Endodermal cell (in vitro differentiated cells): ENCODE measurements around the gene CFAP57. TPM values are rescaled to one million over a fixed set of nuclear protein-coding genes. Genes with fewer than 3 reads are reported as not detected.

ENCODE experiments used
- DNase-seq: peaks from one replicate; pipeline ENCODE4 v3.0.0-alpha.2; 2017
- H3K27ac ChIP-seq: 2 replicates; pipeline ENCODE4 v1.5.1; 2013; ENCODE audit warnings: mild to moderate bottlenecking, low read depth, low read length, moderate library complexity
- H3K27me3 ChIP-seq: 2 replicates; pipeline ENCODE4 v1.6.1; 2013; ENCODE audit warnings: mild to moderate bottlenecking, low read length, moderate library complexity; ENCODE audit not compliant: insufficient read depth, control insufficient read depth, poor library complexity, severe bottlenecking
- H3K36me3 ChIP-seq: 2 replicates; pipeline ENCODE4 v1.7.0; 2013; ENCODE audit warnings: mild to moderate bottlenecking, low read length, moderate library complexity; ENCODE audit not compliant: control insufficient read depth, insufficient read depth
- H3K4me1 ChIP-seq: one replicate; pipeline ENCODE4 v1.7.0; 2013; ENCODE audit warnings: low read length; ENCODE audit not compliant: control insufficient read depth, insufficient read depth
- H3K4me3 ChIP-seq: 2 replicates; pipeline ENCODE4 v1.5.1; 2013; ENCODE audit warnings: mild to moderate bottlenecking, low read length, moderate library complexity
- H3K9ac ChIP-seq: 2 replicates; pipeline ENCODE4 v1.6.1; 2013; ENCODE audit warnings: mild to moderate bottlenecking, low read length, moderate library complexity; ENCODE audit not compliant: poor library complexity, severe bottlenecking; ENCODE audit errors: extremely low read depth
- H3K9me3 ChIP-seq: 2 replicates; pipeline ENCODE4 v1.6.1; 2013; ENCODE audit warnings: mild to moderate bottlenecking, low read length, moderate library complexity; ENCODE audit not compliant: control insufficient read depth
- H3K27ac Mint-ChIP-seq: 2 replicates; pipeline ENCODE4 v1.8.0; 2020; ENCODE audit warnings: mixed read lengths
- H3K27me3 Mint-ChIP-seq: 2 replicates; pipeline ENCODE4 v1.8.0; 2021; ENCODE audit warnings: mild to moderate bottlenecking, mixed read lengths; ENCODE audit not compliant: insufficient read depth
- H3K36me3 Mint-ChIP-seq: 2 replicates; pipeline ENCODE4 v1.8.0; 2020; ENCODE audit warnings: low read depth, mixed read lengths
- H3K4me1 Mint-ChIP-seq: 2 replicates; pipeline ENCODE4 v1.8.0; 2020; ENCODE audit warnings: mixed read lengths
- H3K4me3 Mint-ChIP-seq: 2 replicates; pipeline ENCODE4 v1.8.0; 2020; ENCODE audit warnings: mild to moderate bottlenecking, moderate library complexity, mixed read lengths
- H3K9me3 Mint-ChIP-seq: 2 replicates; pipeline ENCODE4 v1.8.0; 2020; ENCODE audit warnings: mild to moderate bottlenecking, mixed read lengths
- CTCF ChIP-seq: fragments of 200-600 bp; sonication (generic); conservative IDR thresholded peaks from 2 replicates; pipeline ENCODE4 v1.5.0; 2021; ENCODE audit warnings: antibody characterized with exemption, mild to moderate bottlenecking
- WGBS, 2 experiments: methylation state at CpG; one replicate each; pipeline versions ENCODE4 v1.1.5 to v1.1.7; 2013; ENCODE audit warnings: missing lambda C conversion rate in 2 of 2, mixed read lengths in 1 of 2; ENCODE audit not compliant: insufficient coverage in 1 of 2, insufficient read length in 1 of 2; 5-methylcytosine and 5-hydroxymethylcytosine counted together
- total RNA-seq, 2 donors: library from RNA; stranded (reverse); fragmentation: NEBNext Ultra II Directional in 1 of 2; extraction: Animal tissue kit (Norgen Biotek cat#: 25700) in 1 of 2; gene quantifications; 2 replicates in 1 of 2; 3 replicates in 1 of 2; pipeline ENCODE4 v1.2.1, GENCODE V29; 2021

The CFAP57 gene
- total RNA-seq, 2 donors from 2014 or later, result 0.82 to 0.90 TPM

- Mint-ChIP-seq H3K27ac (no peak overlapping the region), H3K36me3 (peaks cover 50% of the 10 kb centered on the region), H3K4me1 (peaks cover 9% of the 10 kb centered on the region), H3K27me3 (no peaks in the 10 kb centered on the region), H3K4me3 (no peak overlapping the region), H3K9me3 (peaks cover 51% of the 10 kb centered on the region)
- no peaks in the 10 kb centered on the region for H3K36me3 ChIP-seq
- WGBS, 2 experiments, result 87 to 92% methylated on average over 4 to 5 of the region's 5 CpGs
- no peak overlapping the region for H3K4me3 ChIP-seq
- peaks cover 46% of the 10 kb centered on the region for H3K9me3 ChIP-seq
- TF ChIP-seq CTCF, result no peak
- H3K4me1 ChIP-seq, result no peaks in the 10 kb centered on the region
- H3K27me3 ChIP-seq, result no peaks in the 10 kb centered on the region
- no peak overlapping the region for H3K27ac ChIP-seq
- no peak overlapping the region for H3K9ac ChIP-seq
- DNase-seq, result no peak
Observed at GRCh38 chr1:43129426-43129825, 42.7 kb upstream of the CFAP57 start.

- no peaks in the 10 kb centered on the region for H3K27me3 Mint-ChIP-seq
- WGBS, 2 experiments, result 74% methylated on average over 1 of the region's 1 CpG; no CpG with 5 or more reads in 1 of the 2 experiments
- no peak for TF ChIP-seq CTCF
- Histone ChIP-seq H3K9ac (no peak overlapping the region), H3K27me3 (no peaks in the 10 kb centered on the region), H3K36me3 (no peaks in the 10 kb centered on the region), H3K4me1 (no peaks in the 10 kb centered on the region), H3K9me3 (peaks cover 49% of the 10 kb centered on the region), H3K4me3 (peak overlapping the region; percentile 50), H3K27ac (no peak overlapping the region)
- no peak overlapping the region for H3K27ac Mint-ChIP-seq
- peaks cover 61% of the 10 kb centered on the region for H3K36me3 Mint-ChIP-seq
- no peak overlapping the region for H3K4me3 Mint-ChIP-seq
- peaks cover 9% of the 10 kb centered on the region for H3K4me1 Mint-ChIP-seq
- peaks cover 45% of the 10 kb centered on the region for H3K9me3 Mint-ChIP-seq
- DNase-seq, result no peak
Observed at GRCh38 chr1:43134068-43134467, 38.1 kb upstream of the CFAP57 start.

GRCh38 chr1:43134640-43135039 lies 37.5 kb upstream of the CFAP57 start:
- Histone ChIP-seq H3K27me3 (no peaks in the 10 kb centered on the region), H3K4me1 (no peaks in the 10 kb centered on the region), H3K9me3 (peaks cover 55% of the 10 kb centered on the region), H3K9ac (no peak overlapping the region), H3K4me3 (peak overlapping the region; percentile 62), H3K27ac (no peak overlapping the region), H3K36me3 (no peaks in the 10 kb centered on the region)
- TF ChIP-seq CTCF, result no peak
- Mint-ChIP-seq H3K9me3 (peaks cover 50% of the 10 kb centered on the region), H3K4me3 (no peak overlapping the region), H3K4me1 (peaks cover 5% of the 10 kb centered on the region), H3K27me3 (no peaks in the 10 kb centered on the region), H3K27ac (no peak overlapping the region), H3K36me3 (peaks cover 67% of the 10 kb centered on the region)
- DNase-seq, result no peak
